Pons (tissue), 1 donor: ENCODE results near the gene KLHL21.

ENCODE experiments used
- DNase-seq: peaks from one replicate; pipeline ENCODE4 v3.0.0-alpha.2; 2016; ENCODE audit warnings: low spot score

The KLHL21 gene

DNA sequence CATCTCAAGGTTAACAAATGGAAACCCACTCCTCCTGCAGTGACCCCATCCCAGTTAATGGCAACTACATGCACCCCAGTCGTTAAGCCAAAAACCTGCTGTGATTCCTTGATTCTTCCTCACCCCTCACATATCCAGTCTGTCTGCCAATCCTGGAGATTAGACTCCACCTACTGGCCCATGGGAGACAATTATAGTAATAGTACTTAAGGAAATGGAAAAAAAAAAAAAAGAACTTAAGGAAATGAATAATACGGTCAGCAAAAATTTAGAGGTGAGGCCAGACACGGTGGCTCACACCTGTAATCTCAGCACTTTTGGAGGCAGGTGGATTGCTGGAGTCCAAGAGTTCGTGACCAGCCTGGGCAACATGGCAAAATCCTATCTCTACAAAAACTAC is 55.4 kb downstream of the KLHL21 start:
- no peak for DNase-seq

DNA sequence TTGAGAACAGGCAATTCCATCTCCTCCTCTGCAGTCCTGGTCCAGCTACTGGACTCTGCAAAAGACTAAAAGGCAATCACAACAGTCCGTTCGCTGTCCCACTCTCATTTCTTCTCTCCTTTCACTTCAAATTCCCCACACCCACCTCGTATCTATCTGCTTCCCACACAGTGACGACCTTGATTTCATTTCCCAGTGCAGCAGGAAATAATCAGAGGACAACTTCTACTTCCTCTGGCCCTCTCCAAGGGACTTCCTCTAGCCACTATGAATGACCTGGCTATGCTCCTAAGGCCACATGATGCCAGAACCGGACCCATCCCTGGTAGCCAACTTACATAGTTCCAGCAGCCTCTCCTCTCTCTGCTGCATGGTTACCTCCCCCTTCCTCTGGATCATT is 56.3 kb downstream of the KLHL21 start:
- DNase-seq: no peak

DNA sequence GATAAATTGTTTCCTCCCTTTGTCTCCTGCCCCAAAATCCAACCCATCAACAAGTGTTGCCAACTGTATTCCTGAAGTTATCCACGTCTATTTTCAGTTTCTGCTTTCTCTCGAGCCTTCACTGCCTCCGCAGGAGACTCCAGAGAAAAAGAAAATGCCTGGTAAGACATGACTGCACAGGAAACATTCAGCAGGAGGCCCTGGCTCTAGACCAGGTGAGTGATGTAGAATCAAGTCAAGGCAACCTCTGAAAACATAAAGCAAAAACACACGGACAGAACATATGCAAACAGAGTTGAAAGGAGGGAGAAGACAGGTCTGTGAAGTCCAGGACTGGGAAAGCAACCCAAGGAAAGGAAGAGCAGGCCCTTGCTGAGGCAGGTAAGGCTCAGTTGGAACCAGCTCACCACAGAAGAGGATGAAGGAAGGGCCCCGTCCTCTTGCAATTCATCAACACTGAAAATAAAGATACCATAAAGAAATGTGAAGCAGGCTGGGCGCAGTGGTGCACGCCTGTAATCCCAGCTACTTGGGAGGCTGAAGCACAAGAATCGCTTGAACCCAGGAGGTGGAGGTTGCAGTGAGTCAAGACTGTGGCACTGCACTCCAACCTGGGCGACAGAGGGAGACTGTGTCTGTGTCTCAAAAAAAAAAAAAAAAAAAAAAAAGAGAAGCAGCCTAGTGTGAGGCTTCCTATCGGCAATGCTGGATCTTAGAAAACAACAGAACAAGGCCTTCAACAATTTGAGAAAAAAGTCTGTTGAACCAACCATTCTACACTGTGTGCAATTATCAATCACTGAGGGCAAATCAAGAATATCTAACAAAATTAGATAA is 57.2 kb downstream of the KLHL21 start:
- no peak for DNase-seq

DNA sequence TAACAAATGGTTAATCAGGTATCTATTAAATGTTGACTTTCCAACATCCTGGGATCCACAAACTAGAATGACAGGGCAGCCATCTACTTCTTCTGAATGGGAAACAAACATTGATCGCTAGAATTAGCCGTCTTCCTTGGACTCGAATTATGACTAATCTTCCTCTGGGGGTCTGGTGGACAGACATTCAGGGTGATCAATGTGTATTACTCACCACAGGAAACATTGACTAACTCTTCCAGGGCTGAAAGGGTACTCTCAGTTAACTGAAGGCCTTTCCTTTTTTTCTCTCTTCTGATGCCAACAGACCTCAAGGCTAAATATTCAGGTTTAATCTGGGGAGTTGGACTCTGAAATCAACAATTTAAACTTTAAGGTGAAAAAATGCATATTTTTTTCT is 57.8 kb downstream of the KLHL21 start:
- DNase-seq: no peak
